Heart right ventricle (tissue), 16 donors: ENCODE measurements around the gene CLSTN2. TPM values are rescaled to one million over a fixed set of nuclear protein-coding genes. Genes with fewer than 3 reads are reported as not detected.

Source experiments
- ATAC-seq, 8 donors: fragments of 200-7000 bp; cut with Tn5 transposase; one replicate each; pipeline ENCODE4 v1.9.1; 2020; ENCODE audit warnings: mild to moderate bottlenecking in 8 of 8, moderate library complexity in 8 of 8, moderate number of reproducible peaks in 1 of 8
- DNase-seq, 2 donors: peaks; one replicate each; pipeline ENCODE4 v3.0.0-alpha.2; 2020
- H3K27ac ChIP-seq, 10 donors: fragments of 200-600 bp; sonication (generic) in 2 of 10; one replicate each; pipeline versions ENCODE4 v1.5.0 to v1.8.0; 2020 to 2022; ENCODE audit warnings: mild to moderate bottlenecking in 3 of 10
- H3K27me3 ChIP-seq, 7 donors: fragments of 200-600 bp; one replicate each; pipeline ENCODE4 v1.8.0; 2021 to 2022; ENCODE audit warnings: mild to moderate bottlenecking in 2 of 7
- H3K36me3 ChIP-seq, 9 donors: fragments of 200-600 bp; sonication (generic) in 1 of 9; one replicate each; pipeline versions ENCODE4 v1.5.0 to v1.8.0; 2020 to 2022; ENCODE audit warnings: mild to moderate bottlenecking in 2 of 9
- H3K4me1 ChIP-seq, 9 donors: fragments of 200-600 bp; sonication (generic) in 1 of 9; one replicate each; pipeline versions ENCODE4 v1.5.0 to v1.8.0; 2020 to 2022; ENCODE audit warnings: mild to moderate bottlenecking in 4 of 9
- H3K4me3 ChIP-seq, 10 donors: fragments of 200-600 bp; sonication (generic) in 2 of 10; one replicate each; pipeline versions ENCODE4 v1.5.0 to v1.8.0; 2020 to 2022; ENCODE audit warnings: mild to moderate bottlenecking in 7 of 10, moderate library complexity in 2 of 10
- H3K9me3 ChIP-seq, 11 donors: fragments of 200-600 bp in 10 of 11; sonication (generic) in 2 of 11; one replicate each; pipeline versions ENCODE4 v1.5.0 to v1.8.0; 2013 to 2022; ENCODE audit warnings: mild to moderate bottlenecking in 2 of 11, control low read depth in 1 of 11, moderate library complexity in 1 of 11
- CTCF ChIP-seq, 9 donors: fragments of 200-600 bp; sonication (generic) in 2 of 9; IDR thresholded peaks; one replicate each; pipeline versions ENCODE4 v1.5.0 to v1.8.0; 2021 to 2022; ENCODE audit warnings: antibody characterized with exemption in 9 of 9, mild to moderate bottlenecking in 5 of 9, moderate library complexity in 1 of 9
- WGBS, 2 donors: extraction: QIAGEN DNeasy Blood & Tissue Kit; methylation state at CpG; one replicate each; pipeline ENCODE4 v1.1.7; 2013; ENCODE audit warnings: inconsistent platforms in 1 of 2; 5-methylcytosine and 5-hydroxymethylcytosine counted together
- intact Hi-C, 10 donors: fragments of 100-400 bp; cut with DNase I; formaldehyde crosslinking; loops; one replicate each; pipeline versions ENCODE4 v1.11.1 to v1.14.2; 2022
- polyA plus RNA-seq, 2 donors: library from polyadenylated mRNA; stranded (reverse); fragments of 200-250 nt; gene quantifications; one replicate each; pipeline ENCODE4 v1.2.3, GENCODE V29; 2013
- total RNA-seq, 10 donors: library from RNA; stranded (reverse); fragmentation: NEBNext Ultra II Directional in 3 of 10; extraction: Animal tissue kit (Norgen Biotek cat#: 25700) in 3 of 10; gene quantifications; one replicate each; pipeline versions ENCODE4 v1.2.1 to v1.2.4, GENCODE V29; 2021 to 2023
- donor health status: Arrhythmogenic right ventricular cardiomyopathy.
- donor health status: ischemic (EF 13 %, LVEDD 7.1; RV severe dilation, severe dysfunction).
- donor health status: healthy with polysubstance abuse.
- donor health status: DM: no; HTN: yes; CAD: no.
- donor health status: DM: no; HTN: no; CAD: no.
- donor health status: ischemic (EF 25% LVEDD 6.9; RV normal size, moderate dysfunction).
- donor health status: ischemic (EF 25% LVEDD 5.7; RV mildly dilated, moderate dysfunction).
- donor health status: healthy.
- donor health status: DM: yes; HTN: yes; CAD: no.
- donor health status: Ischemic cardiomyopathy.
- donor health status: ischemic (EF 35%, LVEDD 5.7; RV mildly dilated, moderate dysfunction).
- donor health status: nonischemic (EF 11% LVEDD 7.7; RV severe dilation, severe dysfunction).
- donor health status: DM: yes; HTN: yes; CAD: no.
- donor health status: PGD.
- donor health status: ischemic (EF 29% LVEDD 5.4; RV normal size, mild dysfunction).
- donor health status: nonischemic (EF 23%, LVEDD 6.1; RV moderate dilation, normal function).

The CLSTN2 gene
- total and polyA plus RNA-seq, 12 donors, result 0.57 to 10.7 (median 4.4) TPM

GRCh38 chr3:140472306-140473020 is 537.5 kb downstream of the CLSTN2 start:
- TF ChIP-seq CTCF (IDR thresholded peaks at IDR 0.05), result no peak
- Histone ChIP-seq H3K27ac (no peak overlapping the region), H3K27me3 (no peaks in the 10 kb centered on the region), H3K4me3 (no peak overlapping the region), H3K4me1 (peaks cover 0 to 7% (median 0%) of the 10 kb centered on the region in 9 donors), H3K36me3 (no peaks in the 10 kb centered on the region), H3K9me3 (no peaks in the 10 kb centered on the region)
- ATAC-seq (no peak), DNase-seq (no peak)
- intact Hi-C loops, result no loop called here
- 82 to 85% methylated on average over 3 of the region's 3 CpGs for WGBS, 2 donors

- Histone ChIP-seq H3K27ac (no peak overlapping the region), H3K9me3 (peaks cover 0 to 11% (median 0%) of the 10 kb centered on the region in 11 donors), H3K27me3 (peaks cover 0 to 15% (median 0%) of the 10 kb centered on the region in 7 donors), H3K4me3 (no peak overlapping the region), H3K4me1 (no peaks in the 10 kb centered on the region), H3K36me3 (no peaks in the 10 kb centered on the region)
- no peak for TF ChIP-seq CTCF (IDR thresholded peaks at IDR 0.05)
- 43 to 57% methylated on average over 1 of the region's 1 CpG for WGBS, 2 donors
- ATAC-seq (no peak), DNase-seq (no peak)
- intact Hi-C loops, result no loop called here
These were observed 552.6 kb downstream of the CLSTN2 start for GRCh38 chr3:140487566-140487965.

GRCh38 chr3:140493271-140493670 is 558.3 kb downstream of the CLSTN2 start:
- peaks cover 0 to 6% (median 0%) of the 10 kb centered on the region in 7 donors for H3K27me3 ChIP-seq
- no peaks in the 10 kb centered on the region for H3K4me1 ChIP-seq
- no peaks in the 10 kb centered on the region for H3K36me3 ChIP-seq
- peaks cover 0 to 8% (median 0%) of the 10 kb centered on the region in 11 donors for H3K9me3 ChIP-seq
- WGBS, 2 donors, result 86 to 88% methylated on average over 1 of the region's 1 CpG
- TF ChIP-seq CTCF (IDR thresholded peaks at IDR 0.05), result no peak
- intact Hi-C loops, result no loop called here
- ATAC-seq (no peak), DNase-seq (no peak)
- no peak overlapping the region for H3K27ac ChIP-seq
- no peak overlapping the region for H3K4me3 ChIP-seq

DNA sequence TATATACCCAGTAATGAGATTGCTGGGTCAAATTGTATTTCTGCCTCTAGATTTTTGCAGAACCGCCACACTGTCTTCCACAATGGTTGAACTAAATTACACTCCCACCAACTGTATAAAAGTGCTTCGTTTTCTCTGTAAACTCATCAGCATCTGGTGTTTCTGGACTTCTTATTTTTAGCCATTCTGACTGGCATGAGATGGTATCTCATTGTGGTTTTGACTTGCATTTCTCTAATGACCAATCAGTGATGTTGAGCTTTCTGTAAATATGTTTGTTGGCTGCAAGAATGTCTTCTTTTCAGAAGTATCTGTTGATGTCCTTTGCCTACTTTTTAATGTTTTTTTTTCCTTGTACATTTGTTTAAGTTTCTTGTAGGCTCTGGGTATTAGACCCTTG is 560.0 kb downstream of the CLSTN2 start:
- 73 to 77% methylated on average over 2 of the region's 2 CpGs for WGBS, 2 donors
- H3K36me3 ChIP-seq, result no peaks in the 10 kb centered on the region
- no peak for DNase-seq
- no peaks in the 10 kb centered on the region for H3K4me1 ChIP-seq
- peaks cover 0 to 8% (median 0%) of the 10 kb centered on the region in 11 donors for H3K9me3 ChIP-seq
- peaks cover 0 to 6% (median 0%) of the 10 kb centered on the region in 7 donors for H3K27me3 ChIP-seq
- ATAC-seq, result no peak
- intact Hi-C loops, result no loop called here
- H3K4me3 ChIP-seq, result no peak overlapping the region
- no peak overlapping the region for H3K27ac ChIP-seq
- TF ChIP-seq CTCF (IDR thresholded peaks at IDR 0.05), result no peak
